Astrocyte (in vitro differentiated cells and primary cell): ENCODE results near the gene SLC4A3. TPM values are rescaled to one million over a fixed set of nuclear protein-coding genes. Genes with fewer than 3 reads are reported as not detected.

Experiments
- DNase-seq: peaks from one replicate; pipeline ENCODE4 v3.0.0-alpha.2; 2010; ENCODE audit warnings: low read depth
- FAIRE-seq: peaks from 2 replicates; lab custom pipeline; 2011; peaks lifted over from hg19 to GRCh38; lab: Jason Lieb, UNC
- H2AFZ ChIP-seq: 2 replicates; pipeline ENCODE4 v1.6.0; 2012; ENCODE audit warnings: low read depth, low read length, inconsistent platforms
- H3K27ac ChIP-seq: 2 replicates; pipeline ENCODE4 v1.5.1; 2011; ENCODE audit warnings: low read depth, low read length, inconsistent platforms
- H3K27me3 ChIP-seq: 2 replicates; pipeline ENCODE4 v1.6.0; 2011; ENCODE audit warnings: low read length, inconsistent platforms; ENCODE audit not compliant: insufficient read depth
- H3K36me3 ChIP-seq: 2 replicates; pipeline ENCODE4 v1.5.1; 2011; ENCODE audit warnings: low read length, inconsistent platforms; ENCODE audit not compliant: insufficient read depth
- H3K4me1 ChIP-seq: 2 replicates; pipeline ENCODE4 v1.5.1; 2011; ENCODE audit warnings: low read length, inconsistent platforms; ENCODE audit not compliant: insufficient read depth
- H3K4me2 ChIP-seq: 2 replicates; pipeline ENCODE4 v1.6.0; 2012; ENCODE audit warnings: low read length, inconsistent platforms
- H3K4me3 ChIP-seq: 2 replicates; pipeline ENCODE4 v1.5.1; 2011; ENCODE audit warnings: low read depth, mild to moderate bottlenecking, low read length, inconsistent platforms; ENCODE audit not compliant: insufficient read depth
- H3K79me2 ChIP-seq: 2 replicates; pipeline ENCODE4 v1.6.0; 2012; ENCODE audit warnings: mild to moderate bottlenecking, low read length, inconsistent platforms; ENCODE audit not compliant: insufficient read depth
- H3K9ac ChIP-seq: 2 replicates; pipeline ENCODE4 v1.6.0; 2012; ENCODE audit warnings: mild to moderate bottlenecking, low read length, inconsistent platforms
- H3K9me3 ChIP-seq: 2 replicates; pipeline ENCODE4 v1.5.1; 2012; ENCODE audit warnings: low read depth, mild to moderate bottlenecking, low read length, inconsistent platforms; ENCODE audit not compliant: insufficient read depth
- H4K20me1 ChIP-seq: 2 replicates; pipeline ENCODE4 v1.6.0; 2012; ENCODE audit warnings: low read length, inconsistent platforms; ENCODE audit not compliant: insufficient read depth
- H3K27ac Mint-ChIP-seq: one replicate; pipeline ENCODE4 v1.8.0; 2021; ENCODE audit warnings: mild to moderate bottlenecking, mixed read lengths; ENCODE audit not compliant: unreplicated experiment
- H3K27me3 Mint-ChIP-seq: one replicate; pipeline ENCODE4 v1.8.0; 2021; ENCODE audit warnings: low read depth, mixed read lengths; ENCODE audit not compliant: unreplicated experiment
- H3K36me3 Mint-ChIP-seq: one replicate; pipeline ENCODE4 v1.8.0; 2021; ENCODE audit warnings: low read depth, mixed read lengths; ENCODE audit not compliant: unreplicated experiment
- H3K4me1 Mint-ChIP-seq: one replicate; pipeline ENCODE4 v1.8.0; 2021; ENCODE audit warnings: low read depth, mixed read lengths; ENCODE audit not compliant: unreplicated experiment
- H3K4me3 Mint-ChIP-seq: one replicate; pipeline ENCODE4 v1.8.0; 2021; ENCODE audit warnings: mild to moderate bottlenecking, moderate library complexity, mixed read lengths; ENCODE audit not compliant: unreplicated experiment
- H3K9me3 Mint-ChIP-seq: one replicate; pipeline ENCODE4 v1.8.0; 2021; ENCODE audit warnings: mild to moderate bottlenecking, mixed read lengths; ENCODE audit not compliant: unreplicated experiment
- CTCF ChIP-seq: IDR thresholded peaks from 2 replicates; pipeline ENCODE4 v1.5.1; 2011; ENCODE audit warnings: low read depth, mild to moderate bottlenecking, inconsistent platforms, low read length, moderate library complexity; ENCODE audit not compliant: insufficient read depth
- EZH2 ChIP-seq: IDR thresholded peaks from 2 replicates; pipeline ENCODE4 v1.6.1; 2012; ENCODE audit warnings: mild to moderate bottlenecking, low read length, inconsistent platforms; ENCODE audit not compliant: insufficient read depth
- total RNA-seq: library from RNA; stranded (reverse); gene quantifications from 2 replicates; pipeline ENCODE4 v1.2.1, GENCODE V29; 2021

The SLC4A3 gene
- total RNA-seq, 1 donor from 2014 or later = 11.2 TPM

GRCh38 chr2:219668316-219668715, 40.9 kb downstream of the SLC4A3 start:
- TF ChIP-seq EZH2 = no peak
- TF ChIP-seq CTCF = no peak
- H3K27ac ChIP-seq = no peak overlapping the region
- H3K4me3 Mint-ChIP-seq = no peak overlapping the region
- no peak overlapping the region for H3K27ac Mint-ChIP-seq
- no peaks in the 10 kb centered on the region for H3K9me3 ChIP-seq
- peaks cover 3% of the 10 kb centered on the region for H3K4me1 Mint-ChIP-seq
- no peaks in the 10 kb centered on the region for H3K36me3 ChIP-seq
- H3K4me1 ChIP-seq = no peaks in the 10 kb centered on the region
- no peak for FAIRE-seq
- no peaks in the 10 kb centered on the region for H3K36me3 Mint-ChIP-seq
- H3K4me2 ChIP-seq = no peak overlapping the region
- H2AFZ ChIP-seq = no peak overlapping the region
- H3K9me3 Mint-ChIP-seq = no peaks in the 10 kb centered on the region
- peaks cover 3% of the 10 kb centered on the region for H3K27me3 ChIP-seq
- DNase-seq = no peak
- H3K79me2 ChIP-seq = no peaks in the 10 kb centered on the region
- H3K4me3 ChIP-seq = no peak overlapping the region
- H4K20me1 ChIP-seq = no peaks in the 10 kb centered on the region
- no peak overlapping the region for H3K9ac ChIP-seq
- peaks cover 15% of the 10 kb centered on the region for H3K27me3 Mint-ChIP-seq

GRCh38 chr2:219670386-219670785, 43.0 kb downstream of the SLC4A3 start:
- TF ChIP-seq CTCF (no peak), EZH2 (no peak)
- Mint-ChIP-seq H3K4me1 (no peaks in the 10 kb centered on the region), H3K4me3 (no peak overlapping the region), H3K27ac (no peak overlapping the region), H3K36me3 (no peaks in the 10 kb centered on the region), H3K27me3 (peaks cover 19% of the 10 kb centered on the region), H3K9me3 (no peaks in the 10 kb centered on the region)
- Histone ChIP-seq H3K4me1 (no peaks in the 10 kb centered on the region), H3K79me2 (no peaks in the 10 kb centered on the region), H4K20me1 (no peaks in the 10 kb centered on the region), H3K36me3 (no peaks in the 10 kb centered on the region), H3K9me3 (no peaks in the 10 kb centered on the region), H3K27ac (no peak overlapping the region), H2AFZ (no peak overlapping the region), H3K9ac (no peak overlapping the region), H3K4me3 (no peak overlapping the region), H3K4me2 (no peak overlapping the region), H3K27me3 (peaks cover 6% of the 10 kb centered on the region)
- FAIRE-seq (no peak), DNase-seq (no peak)

- no peaks in the 10 kb centered on the region for H3K9me3 Mint-ChIP-seq
- no peak overlapping the region for H3K27ac Mint-ChIP-seq
- H3K36me3 Mint-ChIP-seq = no peaks in the 10 kb centered on the region
- no peak overlapping the region for H2AFZ ChIP-seq
- no peaks in the 10 kb centered on the region for H3K4me1 Mint-ChIP-seq
- H3K4me2 ChIP-seq = no peak overlapping the region
- no peak for DNase-seq
- no peaks in the 10 kb centered on the region for H4K20me1 ChIP-seq
- H3K4me3 ChIP-seq = no peak overlapping the region
- H3K4me1 ChIP-seq = no peaks in the 10 kb centered on the region
- no peak overlapping the region for H3K9ac ChIP-seq
- no peaks in the 10 kb centered on the region for H3K36me3 ChIP-seq
- no peak overlapping the region for H3K27ac ChIP-seq
- H3K79me2 ChIP-seq = no peaks in the 10 kb centered on the region
- H3K27me3 Mint-ChIP-seq = peaks cover 18% of the 10 kb centered on the region
- no peaks in the 10 kb centered on the region for H3K9me3 ChIP-seq
- no peak for FAIRE-seq
- TF ChIP-seq CTCF = no peak
- no peak for TF ChIP-seq EZH2
- H3K4me3 Mint-ChIP-seq = no peak overlapping the region
- H3K27me3 ChIP-seq = peaks cover 6% of the 10 kb centered on the region
Observed at GRCh38 chr2:219671279-219671678, 43.8 kb downstream of the SLC4A3 start.
